B cell (primary cell): Measurements from ENCODE around the gene C13orf42. TPM values are rescaled to one million over a fixed set of nuclear protein-coding genes. Genes with fewer than 3 reads are reported as not detected.

ENCODE experiments used
- ATAC-seq: fragments of 200-7000 bp; cut with Tn5 transposase; one replicate; pipeline ENCODE4 v1.10.0; 2021; ENCODE audit warnings: low read depth, mild to moderate bottlenecking, moderate number of reproducible peaks, moderate library complexity
- CTCF ChIA-PET: fragments of 350-600 bp; sonication (Branson Sonifier 250); formaldehyde crosslinking; loops from one replicate; lab custom pipeline; 2021; ENCODE audit warnings: antibody characterized with exemption, inconsistent platforms; lab: Charles Lee
- POLR2A ChIA-PET: fragments of 350-600 bp; sonication (Branson Sonifier 250); formaldehyde crosslinking; loops from one replicate; lab custom pipeline; 2021; ENCODE audit warnings: antibody characterized with exemption; lab: Charles Lee
- DNase-seq: peaks from one replicate; pipeline ENCODE4 v3.0.0; 2013
- H2AFZ ChIP-seq: 2 replicates; pipeline ENCODE4 v1.6.1; 2012; ENCODE audit warnings: mild to moderate bottlenecking, low read depth, low read length; ENCODE audit not compliant: insufficient read depth, poor library complexity, severe bottlenecking
- H3K27ac ChIP-seq, 2 donors: 1 replicate in 1 of 2; 2 replicates in 1 of 2; pipeline ENCODE4 v1.5.1; 2012 to 2013; ENCODE audit warnings: low read length in 2 of 2, mild to moderate bottlenecking in 2 of 2, moderate library complexity in 1 of 2
- H3K27me3 ChIP-seq, 4 experiments: fragments of 200-600 bp in 1 of 4; sonication (generic) in 1 of 4; replicated peaks in 1 of 4; 1 replicate in 2 of 4; 2 replicates in 2 of 4; pipeline versions ENCODE4 v1.6.1 to v1.7.0; 2013 to 2016; ENCODE audit warnings: low read length in 3 of 4, mild to moderate bottlenecking in 2 of 4, mixed read lengths in 1 of 4, moderate library complexity in 1 of 4; ENCODE audit not compliant: insufficient read depth in 4 of 4, control insufficient read depth in 3 of 4; ENCODE audit errors: control extremely low read depth in 1 of 4
- H3K36me3 ChIP-seq, 2 experiments: replicated peaks in 1 of 2; 1 replicate in 1 of 2; 2 replicates in 1 of 2; pipeline versions ENCODE4 v1.6.1 to v1.7.1; 2013; ENCODE audit warnings: low read length in 1 of 2; ENCODE audit not compliant: insufficient read depth in 2 of 2, control insufficient read depth in 1 of 2; ENCODE audit errors: control extremely low read depth in 1 of 2, extremely low read depth in 1 of 2
- H3K4me1 ChIP-seq, 2 donors: fragments of 200-600 bp in 1 of 2; sonication (generic) in 1 of 2; 1 replicate in 1 of 2; 2 replicates in 1 of 2; pipeline versions ENCODE4 v1.5.1 to v1.6.1; 2013 to 2017; ENCODE audit warnings: low read length in 2 of 2; ENCODE audit not compliant: control insufficient read depth in 2 of 2, insufficient read depth in 2 of 2
- H3K4me2 ChIP-seq: replicated peaks from 2 replicates; pipeline ENCODE3; 2012; ENCODE audit warnings: mild to moderate bottlenecking, low read depth, low read length; ENCODE audit not compliant: poor library complexity, severe bottlenecking
- H3K4me3 ChIP-seq, 5 experiments: fragments of 200-600 bp in 1 of 5; sonication (generic) in 1 of 5; 1 replicate in 3 of 5; 2 replicates in 2 of 5; pipeline versions ENCODE4 v1.5.1 to v1.7.0; 2011 to 2016; ENCODE audit warnings: low read length in 4 of 5, mild to moderate bottlenecking in 4 of 5, low read depth in 2 of 5, control low read depth in 1 of 5, moderate library complexity in 1 of 5; ENCODE audit not compliant: insufficient read depth in 1 of 5; ENCODE audit errors: control extremely low read depth in 1 of 5, extremely low read depth in 1 of 5
- H3K79me2 ChIP-seq: fragments of 200-600 bp; sonication (generic); one replicate; pipeline ENCODE4 v1.6.0; 2016; ENCODE audit warnings: low read length; ENCODE audit not compliant: control insufficient read depth, insufficient read depth
- H3K9ac ChIP-seq: fragments of 200-600 bp; sonication (generic); 2 replicates; pipeline ENCODE4 v1.6.1; 2017; ENCODE audit warnings: mild to moderate bottlenecking, low read length, moderate library complexity
- H3K9me3 ChIP-seq, 3 donors: one replicate each; pipeline versions ENCODE4 v1.6.1 to v1.7.1; 2013; ENCODE audit warnings: low read length in 2 of 3; ENCODE audit not compliant: control insufficient read depth in 2 of 3, insufficient read depth in 1 of 3; ENCODE audit errors: control extremely low read depth in 1 of 3
- H4K20me1 ChIP-seq: 2 replicates; pipeline ENCODE4 v1.6.0; 2012; ENCODE audit warnings: mild to moderate bottlenecking, low read length; ENCODE audit not compliant: insufficient read depth, control insufficient read depth, poor library complexity, severe bottlenecking
- H3K27ac Mint-ChIP-seq: one replicate; pipeline ENCODE4 v1.8.0; 2021; ENCODE audit warnings: mixed read lengths
- H3K27me3 Mint-ChIP-seq: one replicate; pipeline ENCODE4 v1.8.0; 2021; ENCODE audit warnings: mixed read lengths
- H3K4me1 Mint-ChIP-seq: one replicate; pipeline ENCODE4 v1.8.0; 2021; ENCODE audit warnings: mixed read lengths
- H3K4me3 Mint-ChIP-seq: one replicate; pipeline ENCODE4 v1.8.0; 2021; ENCODE audit warnings: mixed read lengths
- H3K9me3 Mint-ChIP-seq: one replicate; pipeline ENCODE4 v1.8.0; 2022; ENCODE audit warnings: mixed read lengths; ENCODE audit not compliant: insufficient read depth
- CTCF ChIP-seq: fragments of 200-600 bp; IDR thresholded peaks from one replicate; pipeline ENCODE4 v1.8.0; 2022; ENCODE audit warnings: antibody characterized with exemption, mild to moderate bottlenecking
- EZH2 ChIP-seq: IDR thresholded peaks from 2 replicates; pipeline ENCODE4 v1.6.1; 2012; ENCODE audit warnings: borderline replicate concordance, low read depth, mild to moderate bottlenecking, moderate library complexity, low read length; ENCODE audit not compliant: insufficient read depth, poor library complexity, severe bottlenecking
- WGBS: methylation state at CpG from one replicate; pipeline ENCODE4 v1.1.5; 2013; ENCODE audit warnings: missing lambda C conversion rate; ENCODE audit not compliant: insufficient coverage; 5-methylcytosine and 5-hydroxymethylcytosine counted together
- intact Hi-C: fragments of 100-400 bp; cut with micrococcal nuclease; formaldehyde crosslinking; loops from one replicate; pipeline ENCODE4 v1.10.0; 2022
- polyA plus RNA-seq: library from polyadenylated mRNA; depleted of rRNA; stranded (reverse); fragments of >200 nt; gene quantifications from 2 replicates; pipeline ENCODE4 v1.2.3, GENCODE V29; 2012
- total RNA-seq, 2 donors: library from RNA; stranded (reverse); fragments of 120-200 nt in 1 of 2; gene quantifications; 1 replicate in 1 of 2; 2 replicates in 1 of 2; pipeline versions ENCODE4 v1.2.3 to v1.2.4, GENCODE V29; 2013 to 2022

Gene C13orf42
- total and polyA plus RNA-seq, 2 donors (not counting 1 experiment from before 2014, with no cell fraction given): not detected

- POLR2A ChIA-PET: no interaction called here
- no peak for DNase-seq
- no peaks in the 10 kb centered on the region for H3K36me3 ChIP-seq
- Mint-ChIP-seq H3K9me3 (no peaks in the 10 kb centered on the region), H3K4me1 (no peaks in the 10 kb centered on the region), H3K27me3 (peaks cover 24% of the 10 kb centered on the region), H3K4me3 (no peak overlapping the region), H3K27ac (no peak overlapping the region)
- H3K9me3 ChIP-seq: peaks cover 0 to under 1% (median 0%) of the 10 kb centered on the region in 3 donors
- H4K20me1 ChIP-seq: no peaks in the 10 kb centered on the region
- no peaks in the 10 kb centered on the region for H3K27me3 ChIP-seq
- CTCF ChIA-PET: interaction anchor here (0.7 to 2.0 kb wide), 4 partner anchors 10 to 652 kb away, joined by 3 to 10 read pairs (median 3); no protein-coding TSS in a partner anchor
- H3K27ac ChIP-seq: no peak overlapping the region
- no peak for TF ChIP-seq CTCF
- no peak for TF ChIP-seq EZH2
- no peak overlapping the region for H2AFZ ChIP-seq
- H3K4me2 ChIP-seq: no peak overlapping the region
- H3K79me2 ChIP-seq: no peaks in the 10 kb centered on the region
- no peak overlapping the region for H3K9ac ChIP-seq
- WGBS: 60% methylated on average over 1 of the region's 4 CpGs
- intact Hi-C loops: no loop called here
- H3K4me3 ChIP-seq: no peak overlapping the region
- H3K4me1 ChIP-seq: no peaks in the 10 kb centered on the region
- ATAC-seq: no peak
Observed at GRCh38 chr13:51148952-51149573, 38.0 kb upstream of the C13orf42 start.

GRCh38 chr13:51148223-51148951 lies 37.3 kb upstream of the C13orf42 start:
- H4K20me1 ChIP-seq: no peaks in the 10 kb centered on the region
- H3K4me2 ChIP-seq: no peak overlapping the region
- Mint-ChIP-seq H3K27me3 (peaks cover 21% of the 10 kb centered on the region), H3K4me1 (no peaks in the 10 kb centered on the region), H3K27ac (no peak overlapping the region), H3K9me3 (no peaks in the 10 kb centered on the region), H3K4me3 (no peak overlapping the region)
- H3K4me1 ChIP-seq: no peaks in the 10 kb centered on the region
- H3K4me3 ChIP-seq: no peak overlapping the region
- H3K9me3 ChIP-seq: peaks cover 0 to 3% (median 2%) of the 10 kb centered on the region in 3 donors
- WGBS: 84% methylated on average over 17 of the region's 18 CpGs
- TF ChIP-seq EZH2 (no peak), CTCF (no peak)
- intact Hi-C loops: no loop called here
- H3K36me3 ChIP-seq: no peaks in the 10 kb centered on the region
- ChIA-PET POLR2A (no interaction called here), CTCF (interaction anchor here (0.7 to 2.0 kb wide), 5 partner anchors 11 to 653 kb away, joined by 3 to 10 read pairs (median 3); no protein-coding TSS in a partner anchor)
- no peak overlapping the region for H2AFZ ChIP-seq
- DNase-seq: no peak
- no peak for ATAC-seq
- no peaks in the 10 kb centered on the region for H3K27me3 ChIP-seq
- no peaks in the 10 kb centered on the region for H3K79me2 ChIP-seq
- H3K9ac ChIP-seq: no peak overlapping the region
- no peak overlapping the region for H3K27ac ChIP-seq
